HG02610 (cell line): ENCODE data around the gene AGBL5.

Experiments
- ATAC-seq: cut with Tn5 transposase; IDR thresholded peaks from one replicate; pipeline ENCODE4 v1.9.1; 2021; ENCODE audit warnings: mild to moderate bottlenecking, moderate library complexity; ENCODE audit not compliant: unreplicated experiment

Gene AGBL5, protein sequence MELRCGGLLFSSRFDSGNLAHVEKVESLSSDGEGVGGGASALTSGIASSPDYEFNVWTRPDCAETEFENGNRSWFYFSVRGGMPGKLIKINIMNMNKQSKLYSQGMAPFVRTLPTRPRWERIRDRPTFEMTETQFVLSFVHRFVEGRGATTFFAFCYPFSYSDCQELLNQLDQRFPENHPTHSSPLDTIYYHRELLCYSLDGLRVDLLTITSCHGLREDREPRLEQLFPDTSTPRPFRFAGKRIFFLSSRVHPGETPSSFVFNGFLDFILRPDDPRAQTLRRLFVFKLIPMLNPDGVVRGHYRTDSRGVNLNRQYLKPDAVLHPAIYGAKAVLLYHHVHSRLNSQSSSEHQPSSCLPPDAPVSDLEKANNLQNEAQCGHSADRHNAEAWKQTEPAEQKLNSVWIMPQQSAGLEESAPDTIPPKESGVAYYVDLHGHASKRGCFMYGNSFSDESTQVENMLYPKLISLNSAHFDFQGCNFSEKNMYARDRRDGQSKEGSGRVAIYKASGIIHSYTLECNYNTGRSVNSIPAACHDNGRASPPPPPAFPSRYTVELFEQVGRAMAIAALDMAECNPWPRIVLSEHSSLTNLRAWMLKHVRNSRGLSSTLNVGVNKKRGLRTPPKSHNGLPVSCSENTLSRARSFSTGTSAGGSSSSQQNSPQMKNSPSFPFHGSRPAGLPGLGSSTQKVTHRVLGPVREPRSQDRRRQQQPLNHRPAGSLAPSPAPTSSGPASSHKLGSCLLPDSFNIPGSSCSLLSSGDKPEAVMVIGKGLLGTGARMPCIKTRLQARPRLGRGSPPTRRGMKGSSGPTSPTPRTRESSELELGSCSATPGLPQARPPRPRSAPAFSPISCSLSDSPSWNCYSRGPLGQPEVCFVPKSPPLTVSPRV

DNA sequence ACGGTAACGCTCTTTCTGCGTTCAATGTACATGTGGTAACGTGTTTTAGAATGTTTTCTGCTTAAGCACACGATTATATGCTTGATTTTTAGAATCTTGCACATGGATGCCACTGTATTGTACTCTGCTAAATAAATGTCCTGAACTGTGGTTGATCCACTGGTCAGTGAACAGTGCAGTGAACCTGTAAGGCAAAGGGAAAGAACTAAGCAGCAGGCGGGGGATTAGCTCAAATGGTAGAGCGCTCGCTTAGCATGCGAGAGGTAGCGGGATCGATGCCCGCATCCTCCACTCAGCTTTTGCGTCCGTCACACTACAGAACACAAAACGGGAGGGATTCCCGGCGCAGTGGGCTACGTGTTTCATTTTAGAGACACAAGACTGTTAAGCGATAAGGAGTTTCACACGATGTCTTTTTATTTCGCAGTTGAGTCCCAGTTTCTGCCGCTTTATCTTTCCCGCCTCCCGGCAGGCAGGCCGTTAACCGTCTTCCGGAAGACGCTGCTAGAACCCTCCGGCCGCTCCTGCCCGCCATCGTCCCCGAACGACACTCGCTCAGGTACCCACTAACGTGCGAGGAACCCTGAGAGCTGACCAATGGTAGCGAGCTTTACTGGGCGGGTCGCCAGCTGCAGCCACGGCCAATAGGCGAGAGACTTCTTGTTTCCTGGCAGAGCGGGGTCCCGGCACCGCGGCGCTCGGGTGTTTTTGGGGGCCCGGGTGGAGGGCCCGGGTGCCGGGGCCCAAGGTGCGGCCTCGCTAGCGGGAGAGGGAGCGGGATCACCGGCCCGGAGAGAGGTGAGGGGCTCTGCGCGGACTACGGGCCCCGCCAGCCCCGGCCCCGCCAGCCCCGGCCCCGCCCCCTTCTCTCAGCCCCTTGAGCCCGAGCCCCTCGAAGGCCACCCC is at the start of gene AGBL5:
Gene AGBL5 (plus strand): TSS at position 673 of the 906 bp plus-strand sequence. CDS start 1,291 bp downstream, outside the sequence.
- ATAC-seq = peak; percentile 67

DNA sequence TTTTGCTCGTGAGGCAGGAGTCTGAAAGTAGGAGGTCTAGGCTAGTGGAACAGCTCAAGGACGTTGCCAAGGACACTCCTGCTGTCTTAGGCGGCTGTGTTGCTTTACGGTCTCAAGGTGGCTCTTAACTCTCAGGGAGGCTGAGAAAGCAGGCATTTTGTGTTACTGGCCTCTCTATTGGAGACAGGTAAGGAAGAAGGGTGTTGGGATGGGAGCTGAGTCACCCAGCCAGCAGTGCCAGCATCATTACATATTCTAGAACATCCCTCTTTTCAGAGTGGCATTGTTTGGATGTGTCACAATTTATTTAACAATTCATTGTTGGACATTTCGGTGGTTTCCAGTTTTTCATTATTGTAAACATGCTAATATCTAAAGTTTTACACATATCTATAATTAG is 49.5 kb upstream of the AGBL5 start:
- ATAC-seq = no peak

DNA sequence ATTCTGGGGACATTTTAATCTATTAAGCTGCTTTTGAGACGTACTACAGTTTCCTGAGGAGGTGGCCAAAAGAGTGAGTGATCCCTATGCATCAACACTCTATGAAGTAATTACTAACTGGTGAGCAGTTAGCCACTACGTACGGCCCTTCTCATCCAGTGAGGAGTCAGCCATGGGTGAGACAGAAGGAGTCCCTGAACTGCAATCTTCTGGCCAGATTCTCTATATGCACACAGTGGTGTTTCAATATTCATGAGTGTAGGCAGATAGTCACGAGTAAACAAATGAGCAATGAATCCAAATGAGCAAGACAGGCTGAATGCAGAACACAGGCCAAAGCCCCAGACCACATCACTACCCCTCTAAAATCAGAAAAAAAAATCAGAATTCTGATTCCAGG is 48.5 kb upstream of the AGBL5 start:
- ATAC-seq = no peak

DNA sequence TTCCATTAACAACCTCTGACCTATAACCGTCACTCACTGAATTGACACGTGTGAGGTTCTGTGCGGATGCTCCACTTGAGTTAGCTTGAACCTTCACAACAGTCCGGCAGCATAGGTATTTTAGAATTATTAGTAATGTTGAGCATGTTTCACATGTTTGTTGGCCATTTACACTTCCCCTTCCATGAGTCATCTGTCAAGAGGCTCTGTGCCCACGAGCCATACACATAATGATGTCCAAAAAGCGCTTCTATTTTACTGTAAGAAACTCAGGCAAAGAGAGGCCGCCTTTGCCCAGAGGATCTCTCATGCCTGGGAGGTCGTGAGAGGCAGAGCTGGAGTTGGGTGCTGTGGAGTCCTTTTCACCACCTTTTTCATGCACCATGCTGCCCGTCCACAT is 47.6 kb upstream of the AGBL5 start:
- no peak for ATAC-seq

DNA sequence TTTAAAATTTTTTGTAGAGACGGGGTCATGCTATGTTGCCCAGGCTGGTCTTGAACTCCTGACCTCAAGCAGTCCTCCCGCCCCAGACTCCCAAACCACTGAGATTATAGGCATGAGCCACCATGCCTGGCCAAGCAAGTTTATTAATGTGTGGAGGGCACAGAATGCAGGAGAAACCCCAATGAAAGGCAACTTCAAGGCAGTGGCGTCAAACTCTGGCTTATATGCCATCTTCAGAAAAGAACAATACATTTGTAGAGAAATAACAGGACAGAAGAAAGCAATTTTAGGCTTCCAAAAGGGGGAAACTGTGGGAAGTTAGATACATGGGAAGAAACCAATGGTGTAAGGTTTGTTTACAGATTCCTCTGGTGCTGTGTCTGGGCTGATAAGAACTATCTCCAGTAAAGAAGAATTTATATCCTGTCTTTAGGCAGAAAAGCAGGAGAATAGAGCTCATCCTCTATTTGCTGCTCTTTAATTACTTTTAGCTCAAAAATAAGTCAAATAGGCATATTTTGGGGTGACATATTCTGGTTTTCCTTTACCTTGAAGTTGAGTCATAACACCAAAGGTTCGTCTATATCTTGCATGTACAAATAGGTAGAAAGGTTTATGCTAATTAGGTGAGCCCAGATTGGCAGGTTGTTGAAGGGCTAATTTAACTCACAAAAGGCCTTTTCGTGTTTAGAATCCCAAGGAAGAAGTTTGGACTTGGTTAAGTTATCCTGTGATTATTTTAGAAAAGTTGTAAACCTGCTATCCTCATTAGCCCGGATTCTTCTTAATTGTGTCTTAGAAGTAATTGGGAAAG is 44.7 kb upstream of the AGBL5 start:
- no peak for ATAC-seq

DNA sequence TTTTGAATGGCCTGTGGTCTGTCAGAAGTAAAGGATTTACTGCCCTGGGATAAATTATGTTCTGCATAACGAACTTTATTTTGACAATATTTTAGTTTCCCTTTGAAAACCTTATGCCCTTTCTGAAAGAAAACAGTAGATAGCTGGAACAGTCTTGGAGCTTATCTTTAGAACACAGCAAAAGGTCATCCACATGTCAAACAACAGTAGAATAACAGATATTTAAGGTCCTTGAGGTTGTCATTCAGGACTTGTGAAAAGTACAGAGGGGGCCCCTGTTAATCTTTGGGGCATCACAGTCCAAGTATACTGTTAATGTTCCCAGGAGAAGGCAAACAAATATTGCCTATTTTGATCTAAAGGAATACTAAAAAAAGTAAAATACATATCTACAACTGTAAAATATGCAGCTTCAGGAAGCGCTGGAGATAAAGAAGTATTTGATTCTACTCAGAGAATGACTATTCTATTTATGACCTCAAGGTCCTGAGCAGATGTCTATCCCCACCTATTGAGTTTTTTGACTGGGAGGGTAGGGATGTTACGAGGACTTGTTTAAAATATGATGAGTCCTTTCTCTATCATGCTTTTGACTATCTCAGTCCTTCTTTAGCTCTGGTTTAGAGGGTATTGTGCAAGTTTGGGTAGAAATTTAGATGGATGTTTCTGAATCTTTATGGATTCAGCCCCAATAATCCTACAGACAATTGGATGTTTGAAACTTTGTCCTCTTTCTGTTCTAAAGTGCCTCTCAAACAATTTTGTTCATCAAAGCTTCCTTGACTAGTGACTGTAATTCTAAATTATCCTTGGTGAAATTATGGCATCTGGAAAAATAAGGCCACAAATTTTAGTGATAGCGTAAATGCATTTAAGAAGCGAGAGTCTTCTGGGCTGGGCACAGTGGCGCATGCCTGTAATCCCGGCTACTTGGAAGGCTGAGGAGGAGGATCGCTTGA is 43.8 kb upstream of the AGBL5 start:
- no peak for ATAC-seq

DNA sequence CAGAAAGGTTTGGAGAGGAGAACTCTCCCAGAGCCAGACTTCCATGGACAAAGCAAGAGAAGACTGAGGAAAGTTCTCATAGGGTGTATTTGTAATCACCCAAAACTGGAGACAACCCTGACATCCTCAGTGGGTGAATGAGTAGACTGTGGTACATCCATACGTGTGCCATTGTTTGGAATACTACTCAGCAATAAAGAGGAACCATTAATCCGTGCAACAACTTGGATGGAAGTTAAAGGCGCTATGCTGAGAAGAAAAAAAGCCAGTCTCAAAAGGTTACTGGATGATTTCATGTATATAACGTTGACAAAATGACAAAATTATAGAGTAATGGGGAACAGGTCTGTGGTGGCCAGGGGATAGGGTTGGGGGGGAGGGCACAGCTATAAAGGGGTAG is 42.8 kb upstream of the AGBL5 start:
- ATAC-seq = no peak

DNA sequence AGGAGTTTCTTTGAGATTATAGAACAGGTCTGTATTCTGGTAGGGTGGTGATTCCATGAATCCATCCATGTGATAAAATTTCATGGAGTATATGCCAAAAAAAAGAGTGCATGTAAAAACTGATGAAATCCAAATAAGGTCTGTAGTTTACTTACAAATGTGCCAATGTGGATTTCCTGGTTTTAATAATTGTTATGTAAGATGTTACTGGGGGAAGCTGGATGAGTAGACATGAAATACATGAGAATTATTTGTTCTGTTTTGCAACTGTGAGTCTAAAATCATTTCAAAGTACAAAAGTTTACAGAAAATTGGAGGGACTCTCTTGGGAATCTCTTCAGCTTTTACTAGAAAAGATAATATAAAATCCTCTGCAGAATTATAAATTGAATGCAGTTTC is 42.4 kb upstream of the AGBL5 start:
- no peak for ATAC-seq

DNA sequence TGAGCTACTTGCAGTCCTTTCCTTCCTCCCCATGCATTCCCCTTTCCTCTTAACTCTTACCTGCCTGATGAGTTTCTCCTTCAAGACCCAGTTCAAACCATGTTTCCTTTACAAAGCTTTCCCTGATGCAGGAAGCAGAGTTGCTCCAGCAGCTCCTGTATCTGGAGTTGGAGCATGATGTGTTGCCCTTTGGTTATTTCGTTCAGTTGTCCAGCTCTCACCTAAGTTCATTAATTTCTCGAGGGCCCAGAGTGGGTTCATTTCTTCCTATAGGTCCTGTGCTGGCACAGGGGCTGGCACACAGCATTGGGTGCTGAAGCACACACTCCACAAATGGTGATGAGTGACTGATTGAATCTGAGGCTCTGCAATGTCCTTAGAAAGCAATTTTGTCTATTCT is 41.8 kb upstream of the AGBL5 start:
- ATAC-seq = no peak

DNA sequence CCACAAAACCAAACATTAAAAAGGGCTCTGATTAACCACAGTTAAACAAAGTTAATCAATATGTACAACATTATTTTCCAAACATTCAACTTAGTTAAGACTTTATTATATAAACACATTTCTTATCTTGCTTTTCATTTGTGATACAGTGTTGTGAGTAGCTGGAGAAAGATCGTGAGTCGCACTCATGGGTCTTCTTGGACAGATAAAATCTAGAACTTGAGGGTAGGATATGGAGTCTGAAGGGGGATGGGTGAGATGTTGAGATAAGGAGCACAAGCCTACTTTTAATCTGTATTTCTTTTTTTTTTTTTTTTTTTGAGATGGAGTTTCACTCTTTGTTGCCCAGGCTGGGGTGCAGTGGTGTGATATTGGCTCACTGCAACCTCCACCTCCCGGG is 41.3 kb upstream of the AGBL5 start:
- no peak for ATAC-seq

DNA sequence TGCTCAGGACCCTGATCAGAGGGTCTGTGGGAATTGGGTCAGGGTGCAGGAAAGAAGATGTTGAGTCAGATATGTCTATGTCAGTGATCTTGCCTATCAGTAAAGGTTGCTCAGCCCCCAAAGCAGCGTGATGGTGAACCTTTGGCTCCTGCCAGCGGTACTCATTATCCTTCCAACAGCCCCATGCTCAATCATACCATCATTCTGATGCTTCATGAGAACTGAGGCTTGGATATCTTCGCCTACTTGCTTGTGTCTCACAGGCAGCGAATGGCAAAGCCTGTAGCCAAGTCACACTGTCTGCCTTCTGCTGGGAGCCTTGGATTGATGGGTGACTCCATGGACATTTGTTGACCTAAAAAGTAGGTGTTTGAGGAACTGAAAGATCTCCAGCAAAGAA is 37.7 kb upstream of the AGBL5 start:
- ATAC-seq = no peak

DNA sequence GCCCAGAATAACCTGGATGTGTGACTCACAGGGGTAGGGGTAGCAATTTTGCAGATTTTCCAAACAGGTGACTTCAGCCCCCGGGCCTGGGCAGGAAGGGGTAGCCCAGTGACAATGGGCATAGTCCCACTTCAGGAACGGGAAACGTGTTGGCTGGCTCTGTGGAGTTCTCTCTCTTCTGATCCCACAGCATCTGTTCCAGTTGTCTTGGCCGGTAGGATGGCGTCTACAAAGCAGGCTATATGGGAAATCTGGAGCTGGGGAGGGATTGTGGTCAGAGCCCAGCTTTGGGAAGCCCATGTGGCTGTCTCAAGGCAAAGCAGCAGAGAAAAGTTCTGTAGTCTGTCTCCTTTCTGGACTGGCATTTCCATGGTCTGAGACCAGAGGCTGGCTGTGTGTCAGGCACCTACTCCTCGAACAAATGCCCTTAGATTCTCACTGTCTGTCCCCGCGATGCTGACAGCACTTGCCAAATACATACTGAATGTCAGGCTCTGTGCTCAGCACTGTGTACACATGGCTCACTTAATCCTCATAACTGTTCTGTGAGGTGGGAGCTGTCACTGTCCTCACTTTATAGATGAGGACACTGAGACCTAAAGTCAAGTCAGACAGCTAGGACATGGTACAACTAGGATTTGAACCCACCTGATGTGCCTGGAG is 36.6 kb upstream of the AGBL5 start:
- ATAC-seq = no peak

DNA sequence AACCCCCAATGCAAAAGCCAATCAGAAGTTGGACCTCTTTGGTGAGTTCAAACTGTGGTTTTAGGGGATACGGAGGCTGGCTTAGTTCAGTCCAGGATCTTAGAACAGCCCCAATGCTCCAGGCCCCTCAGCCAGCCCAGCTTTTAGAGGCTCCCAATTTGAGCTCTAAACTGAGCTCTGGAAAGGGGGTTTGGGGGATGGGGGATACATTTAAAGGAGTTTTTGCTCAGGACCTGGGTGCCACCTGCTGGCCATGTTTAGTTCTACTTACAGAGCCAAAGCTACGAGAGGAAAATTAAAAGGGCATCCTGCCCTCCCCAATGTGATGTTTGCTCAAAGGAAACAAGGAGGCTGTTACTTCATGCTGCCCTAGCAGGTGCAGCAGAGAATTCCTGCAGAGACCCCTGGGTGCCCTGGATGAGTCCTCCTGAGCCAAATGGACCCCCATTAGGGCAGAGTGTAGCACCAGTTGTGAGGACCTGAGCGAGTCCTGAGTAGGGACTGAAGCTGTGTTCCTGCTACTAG is 34.6 kb upstream of the AGBL5 start:
- ATAC-seq = no peak

DNA sequence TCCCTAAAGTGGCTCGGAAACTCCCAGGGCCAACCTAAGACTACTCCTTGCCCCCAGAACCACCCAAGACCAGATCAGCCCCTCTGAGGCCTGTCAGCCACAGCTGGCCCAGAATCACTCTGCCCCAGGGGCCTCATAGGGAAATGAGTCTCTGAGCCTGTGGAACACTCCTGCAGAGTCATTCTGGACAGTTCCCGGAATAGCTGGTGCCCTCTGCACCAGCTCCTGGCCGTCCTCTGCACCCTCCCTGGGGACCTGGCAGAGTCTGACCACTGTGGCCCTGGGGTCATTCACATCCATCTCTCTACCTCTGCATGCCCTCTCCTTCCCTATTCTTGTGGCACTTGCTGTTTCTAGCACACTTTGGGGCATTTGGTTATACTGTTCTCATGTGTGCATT is 33.3 kb upstream of the AGBL5 start:
- ATAC-seq = no peak

DNA sequence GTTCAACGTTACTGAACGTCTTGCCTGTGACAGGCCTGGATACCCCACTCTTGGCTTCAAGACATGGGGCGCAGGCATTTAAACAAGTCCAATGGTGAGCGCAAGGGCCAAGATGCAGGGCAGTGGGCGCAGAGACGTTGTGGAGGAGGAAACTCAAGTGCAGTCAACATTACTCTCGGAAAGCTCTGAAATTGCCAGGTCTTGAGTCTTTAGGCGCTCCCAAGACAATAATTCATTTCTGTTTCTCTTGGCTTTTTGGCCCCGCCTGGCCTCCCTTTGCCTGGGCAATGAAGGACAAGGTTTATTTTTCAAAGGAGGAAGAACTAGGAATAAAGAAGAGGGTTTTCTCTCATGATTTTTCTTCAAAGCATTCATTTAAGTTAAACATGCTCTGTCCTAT is 32.0 kb upstream of the AGBL5 start:
- ATAC-seq = no peak

DNA sequence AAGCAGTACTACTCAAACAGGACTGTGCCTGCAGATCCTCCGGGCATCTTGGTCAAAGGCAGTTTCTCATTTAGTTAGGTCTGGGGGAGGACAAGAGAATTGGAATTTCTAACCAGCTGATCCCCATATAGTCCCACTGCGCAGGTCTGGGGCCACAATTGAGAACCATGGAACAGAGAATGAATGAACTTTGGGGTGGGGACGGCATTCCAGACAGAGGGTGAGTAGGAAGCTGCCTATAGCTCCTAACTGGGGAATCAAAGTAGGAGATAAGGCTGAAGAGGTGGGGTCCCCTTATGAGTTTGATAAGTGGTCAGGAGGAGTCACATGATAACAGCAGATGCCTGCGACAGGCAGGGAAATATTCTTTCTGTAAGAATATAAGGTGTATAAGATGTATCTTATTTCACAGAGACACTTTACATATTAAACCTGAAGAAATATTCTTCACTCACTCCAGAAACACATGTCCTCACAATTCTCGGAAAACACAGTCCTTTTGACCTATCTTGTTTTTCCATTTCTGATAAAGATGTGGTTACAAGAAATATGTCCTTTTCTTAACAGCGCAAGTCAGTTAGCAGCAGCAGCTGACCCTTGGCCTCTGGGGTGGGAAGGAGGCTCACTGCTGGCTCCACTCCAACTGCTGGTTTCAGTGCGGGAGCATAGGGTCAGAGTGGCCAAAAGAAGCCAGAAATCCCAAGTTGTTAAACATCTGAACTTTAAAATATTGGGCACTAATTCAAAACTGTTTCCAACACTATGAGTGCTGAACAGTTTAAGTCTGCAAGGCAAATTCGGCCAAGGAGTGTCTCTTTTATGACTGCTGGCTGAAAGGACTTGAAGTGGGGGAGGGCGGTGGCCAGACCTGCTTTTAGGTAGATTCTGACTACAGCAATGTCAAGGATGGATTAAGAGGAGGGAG is 31.3 kb upstream of the AGBL5 start:
- ATAC-seq = no peak
